Measurements from ENCODE around the gene FBN3. TPM values are rescaled to one million over a fixed set of nuclear protein-coding genes. Genes with fewer than 3 reads are reported as not detected.

FBN3 gene
- total RNA-seq, 1 experiment from 2014 or later, result 0.02 TPM

DNA sequence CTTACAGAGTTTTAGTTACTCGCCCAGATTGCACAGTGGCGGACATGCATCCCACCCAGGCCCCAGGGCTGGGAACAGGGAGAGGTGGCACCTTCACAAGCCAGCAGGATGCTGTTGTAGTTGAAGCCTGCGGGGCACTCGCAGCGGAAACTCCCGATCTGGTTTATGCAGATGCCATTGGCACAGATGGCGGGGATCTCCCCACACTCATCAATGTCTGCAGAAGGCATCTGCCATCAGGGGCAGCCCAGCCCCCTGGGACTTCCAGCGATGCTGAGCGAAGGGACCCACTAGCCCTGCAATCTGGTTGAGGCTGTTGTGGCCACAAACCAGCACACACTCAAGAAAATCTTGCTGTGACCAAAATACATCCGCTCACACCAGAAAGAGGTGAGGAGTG is 52.2 kb downstream of the FBN3 start:
- Histone ChIP-seq H3K4me3 (no peak overlapping the region), H3K4me1 (no peaks in the 10 kb centered on the region), H3K27me3 (no peaks in the 10 kb centered on the region), H3K9me3 (replicated peaks) (no peaks in the 10 kb centered on the region; the same call in 1 of the 2 replicates), H3K36me3 (no peaks in the 10 kb centered on the region), H3K27ac (no peak overlapping the region)
- no peak for DNase-seq

DNA sequence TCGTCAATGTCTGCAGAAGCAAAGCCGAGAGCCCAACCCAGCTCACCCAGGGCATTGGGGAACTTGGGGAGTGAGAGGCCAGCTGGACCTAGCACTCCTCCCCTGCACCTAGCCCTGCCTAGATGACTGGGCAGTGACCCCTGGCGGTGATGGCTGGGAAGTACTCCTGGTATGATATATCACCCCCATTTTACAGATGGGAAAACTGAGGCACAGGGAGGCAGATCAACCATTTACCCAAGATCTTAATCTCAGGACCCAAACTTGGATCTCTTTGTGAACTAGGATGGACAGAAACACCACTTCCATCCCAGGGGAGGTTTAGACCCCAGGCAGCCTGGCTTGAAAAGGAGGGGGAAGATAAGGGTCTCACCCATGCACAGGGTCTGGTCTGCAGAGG is 53.3 kb downstream of the FBN3 start:
- Histone ChIP-seq H3K36me3 (no peaks in the 10 kb centered on the region), H3K27me3 (no peaks in the 10 kb centered on the region), H3K27ac (no peak overlapping the region), H3K9me3 (replicated peaks) (no peaks in the 10 kb centered on the region; the same call in 1 of the 2 replicates), H3K4me1 (no peaks in the 10 kb centered on the region), H3K4me3 (no peak overlapping the region)
- DNase-seq, result no peak

DNA sequence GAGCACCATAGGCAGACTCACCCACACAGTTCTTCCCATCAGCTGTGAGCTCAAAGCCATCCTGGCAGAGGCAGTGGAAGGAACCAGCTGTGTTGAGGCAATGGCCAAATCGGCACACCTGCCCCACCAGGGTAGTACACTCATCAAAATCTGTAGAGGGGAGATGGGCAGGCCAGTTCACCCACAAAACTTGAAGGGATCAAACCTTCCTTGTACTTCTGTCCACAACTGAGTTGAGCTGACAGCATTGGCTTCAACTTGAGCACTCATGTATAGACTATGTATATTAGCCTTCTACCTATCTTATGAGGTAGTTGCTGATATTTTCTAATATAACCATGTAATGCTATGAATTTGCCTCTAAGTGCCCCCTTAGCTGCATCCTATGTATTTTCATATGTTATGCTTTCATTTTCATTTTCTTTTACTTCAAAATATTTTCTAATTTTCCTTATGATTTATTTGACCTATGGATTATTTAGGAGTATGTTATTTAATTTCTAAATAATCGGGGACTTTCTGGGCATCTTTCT is 54.0 kb downstream of the FBN3 start:
- H3K36me3 ChIP-seq, result no peaks in the 10 kb centered on the region
- H3K27me3 ChIP-seq, result no peaks in the 10 kb centered on the region
- DNase-seq, result no peak
- no peak overlapping the region for H3K4me3 ChIP-seq
- H3K27ac ChIP-seq, result no peak overlapping the region
- H3K4me1 ChIP-seq, result no peaks in the 10 kb centered on the region
- H3K9me3 ChIP-seq (replicated peaks), result no peaks in the 10 kb centered on the region; the same call in 1 of the 2 replicates

DNA sequence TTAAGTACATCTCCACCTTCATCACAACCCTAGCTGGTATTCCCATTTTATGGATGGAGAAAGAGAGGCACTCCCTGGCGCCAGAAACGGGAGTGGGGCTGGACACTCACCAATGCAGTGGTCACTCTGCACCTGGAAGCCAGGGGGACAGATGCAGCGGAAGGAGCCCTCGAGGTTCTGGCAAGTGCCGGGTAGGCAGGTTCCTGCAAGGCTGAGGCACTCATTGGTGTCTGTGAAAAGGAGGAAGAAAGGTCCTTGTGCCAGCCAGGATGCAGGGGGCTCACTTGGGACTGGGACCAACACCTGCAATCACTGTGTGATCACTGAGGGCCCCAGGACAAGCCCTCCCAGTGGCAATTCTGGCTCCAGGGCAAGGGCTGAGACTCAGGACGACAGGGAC is 55.1 kb downstream of the FBN3 start:
- no peaks in the 10 kb centered on the region; the same call in 1 of the 2 replicates for H3K9me3 ChIP-seq (replicated peaks)
- no peaks in the 10 kb centered on the region for H3K36me3 ChIP-seq
- no peaks in the 10 kb centered on the region for H3K4me1 ChIP-seq
- no peak overlapping the region for H3K27ac ChIP-seq
- H3K27me3 ChIP-seq, result no peaks in the 10 kb centered on the region
- H3K4me3 ChIP-seq, result no peak overlapping the region
- no peak for DNase-seq

DNA sequence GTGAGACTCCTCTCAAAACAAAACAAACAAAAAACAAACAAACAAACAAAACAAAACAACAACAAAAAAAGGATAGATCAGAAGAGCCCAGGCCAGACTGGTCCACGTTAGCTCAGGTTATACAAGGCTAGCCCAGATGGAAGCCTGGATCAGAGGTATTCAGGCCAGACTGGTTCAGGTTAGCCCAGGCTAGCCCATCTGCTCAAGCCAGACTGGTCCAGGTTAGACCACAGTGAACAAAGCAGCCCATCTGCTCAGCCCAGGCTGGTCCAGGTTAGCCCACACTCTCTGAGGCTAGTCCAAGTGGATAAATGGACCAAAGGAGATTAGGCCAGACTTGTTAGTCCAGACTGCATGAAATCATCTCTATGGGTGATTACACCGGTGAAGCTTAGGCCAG is 55.7 kb downstream of the FBN3 start:
- no peaks in the 10 kb centered on the region for H3K4me1 ChIP-seq
- no peak overlapping the region for H3K27ac ChIP-seq
- no peak for DNase-seq
- H3K4me3 ChIP-seq, result no peak overlapping the region
- H3K27me3 ChIP-seq, result no peaks in the 10 kb centered on the region
- H3K9me3 ChIP-seq (replicated peaks), result no peaks in the 10 kb centered on the region; the same call in 1 of the 2 replicates
- no peaks in the 10 kb centered on the region for H3K36me3 ChIP-seq

DNA sequence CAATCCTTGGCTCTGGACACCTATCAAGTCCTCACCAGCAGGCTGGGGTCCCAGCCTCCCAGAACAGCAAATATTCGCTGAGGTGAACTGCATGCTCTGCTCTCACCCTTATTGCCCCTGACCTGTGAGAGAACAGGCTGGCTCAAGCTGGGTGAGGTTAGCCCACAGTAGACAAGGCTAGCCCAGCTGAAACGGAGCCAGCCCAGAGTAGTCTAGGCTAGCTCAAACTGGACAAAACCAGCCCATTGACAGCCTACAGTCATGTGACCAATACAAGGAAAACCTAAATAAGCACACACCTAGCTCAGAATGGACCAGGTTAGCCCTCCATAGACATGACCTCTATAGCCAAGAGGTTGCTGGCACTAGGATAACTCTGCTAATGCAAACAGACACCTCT is 58.4 kb downstream of the FBN3 start:
- Histone ChIP-seq H3K36me3 (no peaks in the 10 kb centered on the region), H3K27me3 (no peaks in the 10 kb centered on the region), H3K4me1 (no peaks in the 10 kb centered on the region), H3K27ac (no peak overlapping the region), H3K4me3 (no peak overlapping the region), H3K9me3 (replicated peaks) (no peaks in the 10 kb centered on the region; the same call in 1 of the 2 replicates)
- DNase-seq, result no peak

DNA sequence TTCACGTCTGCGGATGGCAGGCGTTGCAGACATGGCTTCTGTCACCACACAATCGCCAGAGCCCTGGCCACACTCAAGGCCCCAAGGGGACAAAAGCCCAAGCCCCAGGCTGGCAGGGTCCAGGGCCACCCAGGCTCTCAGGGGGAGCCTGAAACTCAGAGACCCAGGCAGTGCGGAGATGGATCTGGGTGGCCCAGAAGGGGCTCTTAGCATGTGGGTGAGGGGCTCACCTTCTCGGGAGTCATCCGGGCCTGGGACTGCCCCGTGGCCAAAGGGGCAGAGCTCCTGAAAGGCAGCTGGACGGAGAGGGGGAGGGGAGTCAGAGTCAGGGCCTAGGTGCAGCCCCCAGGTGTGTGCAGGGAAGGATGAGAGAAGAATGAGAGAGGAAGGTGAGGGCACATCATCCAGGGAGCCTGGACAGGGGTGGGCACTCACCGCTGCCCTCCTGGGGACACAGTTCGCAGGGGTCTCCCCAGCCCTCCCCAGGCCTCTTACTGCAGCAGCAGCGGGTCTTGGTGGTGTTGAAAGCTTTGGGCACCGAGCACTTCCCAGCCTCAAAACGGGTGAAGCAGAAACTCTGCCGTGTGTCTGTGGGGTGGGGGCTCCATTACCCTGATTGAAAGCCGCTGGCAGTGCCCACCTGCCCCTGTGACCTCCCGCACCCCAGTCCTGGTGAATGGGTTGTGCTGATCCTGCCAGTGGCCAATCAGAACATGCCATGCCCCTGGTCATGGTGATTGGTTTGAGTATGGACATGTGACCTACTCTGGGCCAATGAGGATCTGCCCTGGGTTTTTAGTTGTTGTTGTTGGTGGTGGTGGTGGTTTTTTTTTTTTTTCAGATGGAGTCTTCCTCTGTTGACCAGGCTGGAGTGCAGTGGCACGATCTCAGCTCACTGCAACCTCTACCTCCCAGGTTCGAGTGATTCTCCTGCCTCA is 59.5 kb downstream of the FBN3 start:
- Histone ChIP-seq H3K27me3 (no peaks in the 10 kb centered on the region), H3K9me3 (replicated peaks) (no peaks in the 10 kb centered on the region), H3K36me3 (no peaks in the 10 kb centered on the region), H3K4me3 (no peak overlapping the region), H3K27ac (no peak overlapping the region), H3K4me1 (no peaks in the 10 kb centered on the region)
- no peak for DNase-seq

DNA sequence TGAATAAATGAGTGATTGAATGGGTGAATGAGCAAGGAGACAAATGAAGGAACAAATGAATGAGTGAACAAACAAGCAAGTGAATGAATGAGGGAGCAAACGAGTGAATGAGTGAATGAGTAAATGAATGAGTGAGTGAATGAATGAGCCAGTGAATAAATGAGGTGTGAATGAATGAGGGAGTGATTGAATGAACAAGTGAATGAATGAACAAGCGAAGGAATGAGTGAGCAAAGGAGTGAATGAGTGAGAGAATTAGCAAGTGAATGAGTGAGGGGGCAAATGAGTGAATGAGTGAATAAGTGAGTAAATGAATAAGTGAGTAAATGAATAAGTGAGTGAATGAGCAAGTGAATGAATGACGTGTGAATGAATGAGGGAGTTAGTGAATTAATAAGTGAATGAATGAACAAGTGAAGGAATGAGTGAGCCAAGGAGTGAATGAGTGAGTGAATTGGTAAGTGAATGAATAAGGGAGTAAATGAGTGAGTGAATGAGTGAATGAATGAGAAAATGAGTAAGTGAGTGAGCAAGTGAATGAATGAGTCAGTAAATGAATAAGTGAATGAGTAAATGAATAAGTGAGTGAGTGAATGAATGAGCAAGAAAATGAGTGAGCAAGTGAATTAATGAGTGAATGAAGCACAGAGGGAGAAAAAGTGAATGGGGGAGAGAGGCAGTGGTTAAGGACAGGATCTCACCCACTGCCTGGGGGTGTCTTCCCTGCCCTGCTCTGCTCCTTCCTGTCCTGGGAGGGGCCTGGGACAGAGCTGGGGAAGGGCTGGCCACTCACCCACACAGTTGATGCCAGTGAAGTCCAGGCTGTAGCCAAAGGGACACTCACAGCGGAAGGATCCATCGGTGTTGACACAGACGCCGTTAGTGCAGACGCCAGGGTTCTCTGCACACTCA is 60.4 kb downstream of the FBN3 start:
- H3K27me3 ChIP-seq, result no peaks in the 10 kb centered on the region

DNA sequence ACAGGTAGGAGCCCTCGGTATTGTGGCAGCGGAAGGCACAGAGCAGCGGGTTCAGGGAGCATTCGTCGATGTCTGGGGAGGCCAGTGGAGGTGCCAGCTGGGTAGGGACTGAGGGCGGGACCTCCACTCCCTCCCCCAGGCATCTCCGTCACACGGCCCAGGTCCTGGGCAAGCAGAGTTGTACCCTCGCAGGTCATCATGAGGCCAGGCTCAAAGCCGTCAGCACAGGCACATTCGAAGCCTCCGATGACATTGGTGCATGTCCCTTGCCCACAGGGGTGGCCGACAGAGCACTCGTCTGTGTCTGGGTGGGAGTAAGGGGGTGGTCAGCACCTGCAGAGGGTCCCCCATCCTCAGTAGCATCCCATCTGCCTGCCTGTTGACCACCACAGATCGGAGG is 61.5 kb downstream of the FBN3 start:
- no peak for DNase-seq
- Histone ChIP-seq H3K9me3 (replicated peaks) (no peaks in the 10 kb centered on the region), H3K4me3 (no peak overlapping the region), H3K27me3 (no peaks in the 10 kb centered on the region), H3K27ac (no peak overlapping the region), H3K4me1 (no peaks in the 10 kb centered on the region), H3K36me3 (no peaks in the 10 kb centered on the region)

More for the DNA sequence above, 60.4 kb downstream of the FBN3 start:
- no peak overlapping the region for H3K4me3 ChIP-seq
- no peak overlapping the region for H3K27ac ChIP-seq
- no peaks in the 10 kb centered on the region for H3K9me3 ChIP-seq (replicated peaks)
- H3K36me3 ChIP-seq, result no peaks in the 10 kb centered on the region
- no peak for DNase-seq
- no peaks in the 10 kb centered on the region for H3K4me1 ChIP-seq

DNA sequence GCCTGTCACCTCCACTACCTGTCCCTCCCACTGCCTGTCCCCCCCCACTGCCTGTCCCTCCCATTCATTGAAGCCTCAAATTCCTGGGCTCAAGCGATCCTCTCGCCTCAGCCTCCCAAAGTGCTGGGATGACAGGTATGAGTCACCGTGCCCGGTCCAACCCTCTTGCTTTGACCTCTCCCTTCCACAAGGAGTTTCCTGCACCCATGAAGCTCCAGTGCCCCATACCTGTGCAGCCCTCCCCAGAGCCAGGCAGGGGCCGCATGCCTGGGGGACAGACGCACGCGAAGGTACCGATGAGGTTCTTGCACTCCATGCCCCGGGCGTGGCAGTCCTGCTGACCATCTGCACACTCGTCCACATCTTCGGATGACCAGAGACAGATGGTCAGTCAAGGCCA is 62.5 kb downstream of the FBN3 start:
- Histone ChIP-seq H3K9me3 (replicated peaks) (no peaks in the 10 kb centered on the region), H3K27ac (no peak overlapping the region), H3K27me3 (no peaks in the 10 kb centered on the region), H3K4me1 (no peaks in the 10 kb centered on the region), H3K36me3 (no peaks in the 10 kb centered on the region), H3K4me3 (no peak overlapping the region)
- no peak for DNase-seq

DNA sequence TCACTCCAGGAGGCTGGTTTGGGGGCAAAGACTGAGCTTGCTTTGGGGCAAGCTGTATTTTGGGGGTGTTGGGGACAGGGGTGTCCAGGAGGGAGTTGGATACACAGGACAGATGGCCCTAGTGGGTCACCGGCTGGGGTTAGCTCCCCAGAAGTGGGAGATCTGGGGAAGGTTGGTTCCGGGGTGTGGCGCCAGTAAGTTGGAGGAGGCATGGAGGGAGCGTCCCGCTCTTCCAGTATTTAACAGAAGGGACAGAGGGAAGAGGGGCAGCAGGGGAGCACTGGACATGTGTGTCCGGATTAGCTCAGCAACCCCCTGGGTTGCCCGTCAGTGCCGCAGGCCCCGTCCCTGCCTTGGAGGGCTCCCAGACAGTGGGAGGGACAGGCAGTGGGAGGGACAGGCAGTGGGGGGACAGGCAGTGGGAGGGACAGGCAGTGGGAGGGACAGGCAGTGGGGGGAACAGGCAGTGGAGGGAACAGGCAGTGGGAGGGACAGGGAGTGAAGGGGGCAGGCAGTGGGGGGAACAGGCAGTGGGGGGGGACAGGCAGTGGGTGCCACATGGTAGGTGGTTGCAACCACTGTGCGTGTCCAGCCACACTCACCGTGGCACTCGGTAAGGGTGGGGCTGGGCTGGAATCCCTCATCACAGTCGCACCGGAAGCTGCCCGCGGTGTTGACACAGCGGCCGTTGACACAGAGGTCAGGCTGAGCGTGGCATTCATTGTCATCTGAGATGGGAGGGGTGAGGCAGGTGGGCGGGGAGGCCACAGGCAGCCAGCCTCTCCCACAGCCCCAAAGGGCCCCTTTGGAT is 63.6 kb downstream of the FBN3 start:
- Histone ChIP-seq H3K9me3 (replicated peaks) (no peaks in the 10 kb centered on the region), H3K4me1 (no peaks in the 10 kb centered on the region), H3K27ac (no peak overlapping the region), H3K36me3 (no peaks in the 10 kb centered on the region), H3K27me3 (no peaks in the 10 kb centered on the region), H3K4me3 (peak overlapping the region; percentile 25; the same call in 1 of the 2 replicates)
- DNase-seq, result peak; percentile 59

DNA sequence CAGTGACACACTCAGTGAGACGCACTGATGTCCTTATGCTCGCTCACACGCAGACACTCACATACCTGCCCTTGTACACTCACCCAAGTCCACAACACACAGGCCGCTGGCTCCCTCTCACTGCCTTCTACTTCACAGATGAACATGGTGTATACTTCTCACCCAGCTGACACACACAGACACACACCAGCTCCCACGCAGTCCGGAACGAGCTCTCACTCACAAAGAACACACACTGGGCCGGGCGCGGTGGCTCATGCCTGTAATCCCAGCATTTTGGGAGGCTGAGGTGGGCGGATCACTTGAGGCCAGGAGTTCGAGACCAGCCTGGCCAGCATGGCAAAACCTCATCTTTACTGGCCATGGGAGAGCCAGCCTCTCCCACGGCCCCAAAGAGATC is 65.2 kb downstream of the FBN3 start:
- DNase-seq, result no peak
- no peaks in the 10 kb centered on the region for H3K36me3 ChIP-seq
- H3K27ac ChIP-seq, result no peak overlapping the region
- H3K4me3 ChIP-seq, result no peak overlapping the region
- no peaks in the 10 kb centered on the region for H3K9me3 ChIP-seq (replicated peaks)
- no peaks in the 10 kb centered on the region for H3K27me3 ChIP-seq
- no peaks in the 10 kb centered on the region for H3K4me1 ChIP-seq

DNA sequence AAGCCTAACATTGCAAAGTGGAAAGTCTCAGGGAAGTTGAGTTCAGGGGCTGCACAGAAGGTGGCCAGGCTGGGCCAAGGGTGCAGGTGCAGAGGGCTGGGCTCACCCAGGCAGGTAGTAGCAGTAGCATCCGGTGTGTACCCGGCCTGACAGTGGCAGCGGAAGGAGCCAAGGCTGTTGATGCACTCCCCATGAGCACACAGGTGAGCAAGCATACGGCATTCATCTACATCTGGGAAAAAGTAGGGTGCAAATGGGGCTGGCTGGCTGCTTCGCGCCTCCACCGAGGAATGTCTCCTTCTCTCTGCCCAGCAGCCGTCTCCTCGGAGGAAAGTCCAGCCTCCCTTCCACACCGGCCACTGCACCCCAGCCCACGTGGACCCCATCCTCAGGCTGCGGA is 66.3 kb downstream of the FBN3 start:
- H3K27ac ChIP-seq, result no peak overlapping the region
- no peak for DNase-seq
- no peaks in the 10 kb centered on the region for H3K9me3 ChIP-seq (replicated peaks)
- no peak overlapping the region for H3K4me3 ChIP-seq
- no peaks in the 10 kb centered on the region for H3K27me3 ChIP-seq
- no peaks in the 10 kb centered on the region for H3K36me3 ChIP-seq
- H3K4me1 ChIP-seq, result no peaks in the 10 kb centered on the region
